Ascending aorta (tissue), 2 donors: ENCODE results near the gene SNRPA. TPM values are rescaled to one million over a fixed set of nuclear protein-coding genes. Genes with fewer than 3 reads are reported as not detected.

Experiments used
- DNase-seq, 2 donors: peaks; one replicate each; pipeline ENCODE4 v3.0.0-alpha.2; 2019; ENCODE audit warnings: low spot score in 2 of 2
- H3K27ac ChIP-seq, 2 donors: fragments of 200-600 bp; sonication (generic); one replicate each; pipeline ENCODE4 v1.5.1; 2016 to 2017; ENCODE audit warnings: mild to moderate bottlenecking in 1 of 2
- H3K27me3 ChIP-seq: fragments of 200-600 bp; sonication (generic); one replicate; pipeline ENCODE4 v1.5.1; 2017
- H3K36me3 ChIP-seq, 2 donors: fragments of 200-600 bp; sonication (generic); one replicate each; pipeline ENCODE4 v1.5.1; 2016
- H3K4me1 ChIP-seq, 2 donors: fragments of 200-600 bp; sonication (generic); one replicate each; pipeline ENCODE4 v1.5.1; 2016 to 2017; ENCODE audit warnings: mild to moderate bottlenecking in 1 of 2
- H3K4me3 ChIP-seq, 2 donors: fragments of 200-600 bp; sonication (generic); one replicate each; pipeline ENCODE4 v1.5.1; 2016 to 2017; ENCODE audit warnings: mild to moderate bottlenecking in 1 of 2
- H3K9me3 ChIP-seq, 2 donors: fragments of 200-600 bp; sonication (generic); one replicate each; pipeline ENCODE4 v1.5.1; 2016
- CTCF ChIP-seq, 3 experiments: fragments of 200-600 bp in 2 of 3; fragments of 450-650 bp in 1 of 3; sonication (generic) in 2 of 3; IDR thresholded peaks; one replicate each; pipeline ENCODE4 v1.5.1; 2016 to 2019; ENCODE audit warnings: antibody characterized with exemption in 3 of 3, mild to moderate bottlenecking in 1 of 3, moderate library complexity in 1 of 3
- intact Hi-C: fragments of 100-400 bp; cut with DNase I; formaldehyde crosslinking; loops from one replicate; pipeline ENCODE4 v1.15.1; 2023
- total RNA-seq: library from RNA; depleted of rRNA; stranded (reverse); fragments of >200 nt; gene quantifications from one replicate; pipeline ENCODE4 v1.1.0, GENCODE V29; 2016

The SNRPA gene
- total RNA-seq, 1 donor from 2014 or later, result 154 TPM

GRCh38 chr19:40806423-40807146 is 55.6 kb downstream of the SNRPA start:
- peak; percentile 74 to 79 (median 74) for TF ChIP-seq CTCF (IDR thresholded peaks at IDR 0.05)
- H3K27ac ChIP-seq, result peak overlapping the region; percentile 53 to 90
- H3K36me3 ChIP-seq, result peaks cover 12 to 28% of the 10 kb centered on the region in 2 donors
- intact Hi-C loops, result no loop called here
- H3K4me3 ChIP-seq, result no peak overlapping the region
- H3K4me1 ChIP-seq, result peaks cover 28 to 56% of the 10 kb centered on the region in 2 donors
- DNase-seq, result peak; percentile 50 to 91
- H3K27me3 ChIP-seq, result no peaks in the 10 kb centered on the region
- no peaks in the 10 kb centered on the region for H3K9me3 ChIP-seq

- Histone ChIP-seq H3K4me3 (no peak overlapping the region), H3K27ac (peak overlapping the region; percentile 53 to 90), H3K27me3 (no peaks in the 10 kb centered on the region), H3K9me3 (no peaks in the 10 kb centered on the region), H3K36me3 (peaks cover 12 to 28% of the 10 kb centered on the region in 2 donors), H3K4me1 (peaks cover 22 to 56% of the 10 kb centered on the region in 2 donors)
- intact Hi-C loops, result no loop called here
- no peak for DNase-seq
- peak in 1 of 3 experiments; percentile 1 for TF ChIP-seq CTCF (IDR thresholded peaks at IDR 0.05)
Measured at GRCh38 chr19:40807147-40808020, 56.4 kb downstream of the SNRPA start.

GRCh38 chr19:40808021-40808325 is 57.0 kb downstream of the SNRPA start:
- Histone ChIP-seq H3K36me3 (peaks cover 12 to 28% of the 10 kb centered on the region in 2 donors), H3K9me3 (no peaks in the 10 kb centered on the region), H3K27me3 (no peaks in the 10 kb centered on the region), H3K4me1 (peaks cover 17 to 54% of the 10 kb centered on the region in 2 donors), H3K4me3 (no peak overlapping the region), H3K27ac (peak overlapping the region in 1 of 2 donors; percentile 28)
- intact Hi-C loops, result no loop called here
- no peak for TF ChIP-seq CTCF (IDR thresholded peaks at IDR 0.05)
- DNase-seq, result no peak

- TF ChIP-seq CTCF (IDR thresholded peaks at IDR 0.05), result no peak
- Histone ChIP-seq H3K27me3 (no peaks in the 10 kb centered on the region), H3K36me3 (peaks cover 12 to 28% of the 10 kb centered on the region in 2 donors), H3K27ac (no peak overlapping the region), H3K4me1 (peaks cover 12 to 51% of the 10 kb centered on the region in 2 donors), H3K9me3 (no peaks in the 10 kb centered on the region), H3K4me3 (no peak overlapping the region)
- intact Hi-C loops, result no loop called here
- DNase-seq, result no peak
Measured at GRCh38 chr19:40808497-40808896, 57.5 kb downstream of the SNRPA start.

- intact Hi-C loops, result loop anchor here (2.0 to 10.0 kb wide), 2 partner anchors 147 to 525 kb away; partner anchors contain the start of gene AKT2
Measured at GRCh38 chr19:40809358-40810086, 58.5 kb downstream of the SNRPA start.

More at GRCh38 chr19:40809358-40810086, 58.5 kb downstream of the SNRPA start:
- peak overlapping the region in 1 of 2 donors; percentile 64 for H3K4me3 ChIP-seq
- peaks cover 5 to 43% of the 10 kb centered on the region in 2 donors for H3K4me1 ChIP-seq
- H3K27ac ChIP-seq, result peak overlapping the region in 1 of 2 donors; percentile 71
- peaks cover 12 to 28% of the 10 kb centered on the region in 2 donors for H3K36me3 ChIP-seq
- H3K27me3 ChIP-seq, result no peaks in the 10 kb centered on the region
- H3K9me3 ChIP-seq, result no peaks in the 10 kb centered on the region
- TF ChIP-seq CTCF (IDR thresholded peaks at IDR 0.05), result no peak
- no peak for DNase-seq
